ENCODE results near the gene ACR.

ACR gene

GRCh38 chr22:50727678-50728522 is 10.1 kb upstream of the ACR start:
- H3K27ac ChIP-seq (ENCODE audit: low read depth, low read length, severe bottlenecking) = no peak overlapping the region

GRCh38 chr22:50728523-50728931 is 9.5 kb upstream of the ACR start:
- 80% methylated on average over 1 of the region's 2 CpGs; no CpG with 5 or more reads in 1 of the 2 experiments for WGBS, 2 experiments (ENCODE audit: insufficient coverage in 2 of 2)
- no peaks in the 10 kb centered on the region for H3K4me1 ChIP-seq (ENCODE audit: control insufficient read depth, insufficient read depth, low read length, poor library complexity, severe bottlenecking)

More at GRCh38 chr22:50727678-50728522, 10.1 kb upstream of the ACR start:
- WGBS, 2 experiments (ENCODE audit: insufficient coverage in 2 of 2) = 89 to 92% methylated on average over 14 to 23 of the region's 23 CpGs
- no peak overlapping the region for H3K4me3 ChIP-seq (ENCODE audit: extremely low read depth, insufficient read depth, low read length, poor library complexity, severe bottlenecking)
- no peaks in the 10 kb centered on the region for H3K9me3 ChIP-seq (ENCODE audit: control insufficient read depth, low read length)
- peaks cover 14% of the 10 kb centered on the region for H3K36me3 ChIP-seq (ENCODE audit: control insufficient read depth, insufficient read depth, low read length)
- H3K4me1 ChIP-seq (ENCODE audit: control insufficient read depth, insufficient read depth, low read length, poor library complexity, severe bottlenecking) = no peaks in the 10 kb centered on the region

GRCh38 chr22:50729391-50730012 is 8.5 kb upstream of the ACR start:
- H3K4me1 ChIP-seq (ENCODE audit: control insufficient read depth, insufficient read depth, low read length, poor library complexity, severe bottlenecking) = no peaks in the 10 kb centered on the region
- H3K36me3 ChIP-seq (ENCODE audit: control insufficient read depth, insufficient read depth, low read length) = peaks cover 6% of the 10 kb centered on the region
- no peak overlapping the region for H3K4me3 ChIP-seq (ENCODE audit: extremely low read depth, insufficient read depth, low read length, poor library complexity, severe bottlenecking)
- H3K27ac ChIP-seq (ENCODE audit: low read depth, low read length, severe bottlenecking) = no peak overlapping the region
- no peaks in the 10 kb centered on the region for H3K9me3 ChIP-seq (ENCODE audit: control insufficient read depth, low read length)
- WGBS, 2 experiments (ENCODE audit: insufficient coverage in 2 of 2) = 90 to 92% methylated on average over 17 to 21 of the region's 21 CpGs

More at GRCh38 chr22:50728523-50728931, 9.5 kb upstream of the ACR start:
- peaks cover 8% of the 10 kb centered on the region for H3K36me3 ChIP-seq (ENCODE audit: control insufficient read depth, insufficient read depth, low read length)
- no peaks in the 10 kb centered on the region for H3K9me3 ChIP-seq (ENCODE audit: control insufficient read depth, low read length)
- H3K27ac ChIP-seq (ENCODE audit: low read depth, low read length, severe bottlenecking) = no peak overlapping the region
- no peak overlapping the region for H3K4me3 ChIP-seq (ENCODE audit: extremely low read depth, insufficient read depth, low read length, poor library complexity, severe bottlenecking)

GRCh38 chr22:50730013-50730891 is 7.8 kb upstream of the ACR start:
- H3K9me3 ChIP-seq (ENCODE audit: control insufficient read depth, low read length) = no peaks in the 10 kb centered on the region
- H3K4me1 ChIP-seq (ENCODE audit: control insufficient read depth, insufficient read depth, low read length, poor library complexity, severe bottlenecking) = no peaks in the 10 kb centered on the region
- 88 to 90% methylated on average over 37 to 47 of the region's 54 CpGs for WGBS, 2 experiments (ENCODE audit: insufficient coverage in 2 of 2)
- H3K27ac ChIP-seq (ENCODE audit: low read depth, low read length, severe bottlenecking) = no peak overlapping the region
- no peak overlapping the region for H3K4me3 ChIP-seq (ENCODE audit: extremely low read depth, insufficient read depth, low read length, poor library complexity, severe bottlenecking)
- H3K36me3 ChIP-seq (ENCODE audit: control insufficient read depth, insufficient read depth, low read length) = peaks cover 6% of the 10 kb centered on the region

GRCh38 chr22:50730941-50731661 is 6.9 kb upstream of the ACR start:
- Histone ChIP-seq H3K27ac (ENCODE audit: low read depth, low read length, severe bottlenecking) (no peak overlapping the region), H3K4me3 (ENCODE audit: extremely low read depth, insufficient read depth, low read length, poor library complexity, severe bottlenecking) (no peak overlapping the region), H3K4me1 (ENCODE audit: control insufficient read depth, insufficient read depth, low read length, poor library complexity, severe bottlenecking) (no peaks in the 10 kb centered on the region), H3K9me3 (ENCODE audit: control insufficient read depth, low read length) (no peaks in the 10 kb centered on the region), H3K36me3 (ENCODE audit: control insufficient read depth, insufficient read depth, low read length) (peaks cover 5% of the 10 kb centered on the region)
- WGBS, 2 experiments (ENCODE audit: insufficient coverage in 2 of 2) = 72 to 82% methylated on average over 50 to 62 of the region's 76 CpGs

GRCh38 chr22:50731811-50732624 is 6.0 kb upstream of the ACR start:
- H3K4me1 ChIP-seq (ENCODE audit: control insufficient read depth, insufficient read depth, low read length, poor library complexity, severe bottlenecking) = no peaks in the 10 kb centered on the region
- no peak overlapping the region for H3K27ac ChIP-seq (ENCODE audit: low read depth, low read length, severe bottlenecking)
- 61 to 66% methylated on average over 20 to 27 of the region's 32 CpGs for WGBS, 2 experiments (ENCODE audit: insufficient coverage in 2 of 2)
- H3K36me3 ChIP-seq (ENCODE audit: control insufficient read depth, insufficient read depth, low read length) = no peaks in the 10 kb centered on the region
- H3K9me3 ChIP-seq (ENCODE audit: control insufficient read depth, low read length) = no peaks in the 10 kb centered on the region
- H3K4me3 ChIP-seq (ENCODE audit: extremely low read depth, insufficient read depth, low read length, poor library complexity, severe bottlenecking) = no peak overlapping the region

- WGBS, 2 experiments (ENCODE audit: insufficient coverage in 2 of 2) = 85 to 96% methylated on average over 4 to 10 of the region's 12 CpGs
- Histone ChIP-seq H3K4me1 (ENCODE audit: control insufficient read depth, insufficient read depth, low read length, poor library complexity, severe bottlenecking) (no peaks in the 10 kb centered on the region), H3K36me3 (ENCODE audit: control insufficient read depth, insufficient read depth, low read length) (no peaks in the 10 kb centered on the region), H3K9me3 (ENCODE audit: control insufficient read depth, low read length) (no peaks in the 10 kb centered on the region), H3K27ac (ENCODE audit: low read depth, low read length, severe bottlenecking) (no peak overlapping the region), H3K4me3 (ENCODE audit: extremely low read depth, insufficient read depth, low read length, poor library complexity, severe bottlenecking) (no peak overlapping the region)
Measured at GRCh38 chr22:50732681-50733080, 5.3 kb upstream of the ACR start.

GRCh38 chr22:50733521-50734342 is 4.3 kb upstream of the ACR start:
- 67 to 68% methylated on average over 22 of the region's 22 CpGs for WGBS, 2 experiments (ENCODE audit: insufficient coverage in 2 of 2)
- no peak overlapping the region for H3K4me3 ChIP-seq (ENCODE audit: extremely low read depth, insufficient read depth, low read length, poor library complexity, severe bottlenecking)
- no peak overlapping the region for H3K27ac ChIP-seq (ENCODE audit: low read depth, low read length, severe bottlenecking)
- no peaks in the 10 kb centered on the region for H3K36me3 ChIP-seq (ENCODE audit: control insufficient read depth, insufficient read depth, low read length)
- no peaks in the 10 kb centered on the region for H3K9me3 ChIP-seq (ENCODE audit: control insufficient read depth, low read length)
- no peaks in the 10 kb centered on the region for H3K4me1 ChIP-seq (ENCODE audit: control insufficient read depth, insufficient read depth, low read length, poor library complexity, severe bottlenecking)

GRCh38 chr22:50734343-50734771 is 3.6 kb upstream of the ACR start:
- H3K9me3 ChIP-seq (ENCODE audit: control insufficient read depth, low read length) = no peaks in the 10 kb centered on the region
- H3K36me3 ChIP-seq (ENCODE audit: control insufficient read depth, insufficient read depth, low read length) = no peaks in the 10 kb centered on the region
- H3K4me3 ChIP-seq (ENCODE audit: extremely low read depth, insufficient read depth, low read length, poor library complexity, severe bottlenecking) = no peak overlapping the region
- H3K27ac ChIP-seq (ENCODE audit: low read depth, low read length, severe bottlenecking) = no peak overlapping the region
- no peaks in the 10 kb centered on the region for H3K4me1 ChIP-seq (ENCODE audit: control insufficient read depth, insufficient read depth, low read length, poor library complexity, severe bottlenecking)
- WGBS, 2 experiments (ENCODE audit: insufficient coverage in 2 of 2) = 81 to 91% methylated on average over 7 of the region's 10 CpGs

Data from mesodermal cell (in vitro differentiated cells).